ENCODE data around the gene C11orf24.

DNA sequence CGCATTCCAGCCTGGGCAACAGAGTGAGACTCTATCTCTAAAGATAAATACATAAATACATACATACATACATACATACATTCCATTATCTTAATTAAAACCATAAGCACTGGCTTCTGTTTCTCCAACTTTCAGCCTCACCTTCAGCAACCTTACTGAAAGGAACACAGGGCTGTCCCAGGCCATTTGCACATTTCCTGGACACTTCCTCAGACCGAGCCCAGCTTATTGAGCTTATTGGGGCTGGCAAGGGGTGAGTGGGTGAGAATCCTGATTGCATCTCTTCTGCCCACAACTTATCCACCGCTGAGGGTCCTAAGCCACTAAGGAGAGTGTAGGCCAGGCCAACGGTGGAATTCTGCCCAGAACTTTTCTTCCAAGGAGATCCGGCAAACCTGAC is 24.2 kb upstream of the C11orf24 start:
- TF ChIP-seq POLR2A (IDR thresholded peaks at IDR 0.05): no peak
- TF ChIP-seq, protein P1, sequence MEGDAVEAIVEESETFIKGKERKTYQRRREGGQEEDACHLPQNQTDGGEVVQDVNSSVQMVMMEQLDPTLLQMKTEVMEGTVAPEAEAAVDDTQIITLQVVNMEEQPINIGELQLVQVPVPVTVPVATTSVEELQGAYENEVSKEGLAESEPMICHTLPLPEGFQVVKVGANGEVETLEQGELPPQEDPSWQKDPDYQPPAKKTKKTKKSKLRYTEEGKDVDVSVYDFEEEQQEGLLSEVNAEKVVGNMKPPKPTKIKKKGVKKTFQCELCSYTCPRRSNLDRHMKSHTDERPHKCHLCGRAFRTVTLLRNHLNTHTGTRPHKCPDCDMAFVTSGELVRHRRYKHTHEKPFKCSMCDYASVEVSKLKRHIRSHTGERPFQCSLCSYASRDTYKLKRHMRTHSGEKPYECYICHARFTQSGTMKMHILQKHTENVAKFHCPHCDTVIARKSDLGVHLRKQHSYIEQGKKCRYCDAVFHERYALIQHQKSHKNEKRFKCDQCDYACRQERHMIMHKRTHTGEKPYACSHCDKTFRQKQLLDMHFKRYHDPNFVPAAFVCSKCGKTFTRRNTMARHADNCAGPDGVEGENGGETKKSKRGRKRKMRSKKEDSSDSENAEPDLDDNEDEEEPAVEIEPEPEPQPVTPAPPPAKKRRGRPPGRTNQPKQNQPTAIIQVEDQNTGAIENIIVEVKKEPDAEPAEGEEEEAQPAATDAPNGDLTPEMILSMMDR (IDR thresholded peaks at IDR 0.05): no peak
